Activated T-cell treated with anti-CD3 and anti-CD28 coated beads, Interleukin-2, amount 50 U/mL, for 1 hour (primary cell): Measurements from ENCODE around the gene CNOT6.
"Not testable (repeated sequence)": the region's sequence is repeated elsewhere in the genome, so short reads cannot be mapped to it uniquely, and the experiment has no call there.

Experiments
- DNase-seq: peaks from one replicate; pipeline ENCODE4 v3.0.0-alpha.2; 2020

CNOT6 gene

DNA sequence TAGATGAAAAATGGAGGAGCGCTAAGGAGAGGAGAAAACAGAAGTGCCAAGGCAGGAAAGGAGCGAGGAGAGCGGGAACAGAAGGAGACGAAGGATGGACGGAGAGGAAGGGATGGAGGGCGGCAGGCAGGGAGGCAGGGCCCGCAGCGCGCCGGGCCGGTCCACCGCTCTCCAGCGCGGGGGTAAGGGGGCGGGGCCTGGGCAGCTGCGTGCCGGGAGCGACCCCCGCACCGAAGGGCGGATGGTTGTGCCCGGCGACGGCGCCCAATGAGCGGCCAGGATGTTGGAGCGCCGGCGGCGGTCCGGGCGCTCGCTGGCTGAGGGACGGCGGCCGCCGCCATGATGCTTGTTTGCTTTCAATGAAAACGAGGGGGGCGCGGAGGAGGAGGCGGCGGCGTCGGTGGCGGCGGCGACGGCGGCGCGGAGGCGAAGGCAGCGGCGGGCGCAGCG is at the start of gene CNOT6:
TSS of gene CNOT6 (plus strand) at position 320 of the 450 bp plus-strand sequence. CDS start 34,898 bp downstream, outside the sequence.
- DNase-seq: peak; percentile 95

DNA sequence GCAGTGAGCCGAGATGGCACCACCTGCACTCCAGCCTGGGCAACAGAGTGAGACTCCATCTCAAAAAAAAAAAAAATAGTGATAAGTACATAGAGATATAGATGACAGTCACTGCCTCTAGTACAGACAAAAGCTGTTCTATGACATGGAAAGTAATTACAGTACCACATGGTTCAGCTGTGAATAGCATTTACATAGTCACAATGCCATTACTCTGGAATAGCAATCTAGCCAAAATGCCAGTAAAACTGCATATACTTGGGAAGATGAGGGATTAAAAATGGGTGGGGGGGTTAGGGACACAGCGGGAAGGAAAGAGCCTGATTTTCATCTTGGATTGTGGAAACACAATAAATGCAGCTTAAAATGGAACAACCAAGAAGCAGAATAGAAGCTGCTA is 39.4 kb upstream of the CNOT6 start:
- no peak for DNase-seq

DNA sequence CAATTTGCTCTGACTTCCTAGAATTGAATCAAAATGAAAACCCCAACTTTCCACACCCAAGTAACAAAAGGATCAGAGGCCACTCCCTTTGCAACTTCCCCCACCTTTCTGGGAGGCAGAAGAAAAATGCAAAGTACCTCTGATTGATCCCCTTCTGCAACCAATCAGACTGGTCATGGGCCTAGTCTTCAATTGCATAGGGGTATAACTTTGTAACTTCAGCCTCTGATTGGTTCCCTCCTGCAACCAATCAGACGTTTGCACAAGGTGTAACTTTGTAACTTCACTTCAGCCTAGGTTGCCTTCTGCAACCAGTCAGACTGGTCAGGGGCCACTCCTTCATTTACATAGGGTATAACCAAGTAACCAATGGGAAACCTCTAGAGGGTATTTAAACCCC is 38.3 kb upstream of the CNOT6 start:
- no peak for DNase-seq

DNA sequence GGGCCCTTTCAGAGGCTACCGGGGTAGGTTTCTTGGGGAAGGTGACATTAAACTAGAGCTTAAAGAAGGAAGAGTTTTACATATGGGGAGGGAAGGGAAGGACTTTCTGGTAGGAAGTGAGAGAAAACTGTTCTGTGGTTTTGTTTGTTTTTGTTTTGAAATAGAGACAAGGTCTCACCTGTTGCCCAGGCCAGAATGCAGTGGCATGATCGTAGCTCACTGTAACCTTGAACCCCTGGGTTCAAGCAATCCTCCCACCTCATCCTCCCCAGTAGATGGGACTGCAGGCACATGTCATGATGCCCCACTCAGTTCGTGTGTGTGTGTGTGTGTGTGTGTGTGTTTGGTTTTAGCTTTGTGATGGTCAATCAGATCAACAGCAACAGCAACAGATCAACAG is 37.4 kb upstream of the CNOT6 start:
- no peak for DNase-seq

DNA sequence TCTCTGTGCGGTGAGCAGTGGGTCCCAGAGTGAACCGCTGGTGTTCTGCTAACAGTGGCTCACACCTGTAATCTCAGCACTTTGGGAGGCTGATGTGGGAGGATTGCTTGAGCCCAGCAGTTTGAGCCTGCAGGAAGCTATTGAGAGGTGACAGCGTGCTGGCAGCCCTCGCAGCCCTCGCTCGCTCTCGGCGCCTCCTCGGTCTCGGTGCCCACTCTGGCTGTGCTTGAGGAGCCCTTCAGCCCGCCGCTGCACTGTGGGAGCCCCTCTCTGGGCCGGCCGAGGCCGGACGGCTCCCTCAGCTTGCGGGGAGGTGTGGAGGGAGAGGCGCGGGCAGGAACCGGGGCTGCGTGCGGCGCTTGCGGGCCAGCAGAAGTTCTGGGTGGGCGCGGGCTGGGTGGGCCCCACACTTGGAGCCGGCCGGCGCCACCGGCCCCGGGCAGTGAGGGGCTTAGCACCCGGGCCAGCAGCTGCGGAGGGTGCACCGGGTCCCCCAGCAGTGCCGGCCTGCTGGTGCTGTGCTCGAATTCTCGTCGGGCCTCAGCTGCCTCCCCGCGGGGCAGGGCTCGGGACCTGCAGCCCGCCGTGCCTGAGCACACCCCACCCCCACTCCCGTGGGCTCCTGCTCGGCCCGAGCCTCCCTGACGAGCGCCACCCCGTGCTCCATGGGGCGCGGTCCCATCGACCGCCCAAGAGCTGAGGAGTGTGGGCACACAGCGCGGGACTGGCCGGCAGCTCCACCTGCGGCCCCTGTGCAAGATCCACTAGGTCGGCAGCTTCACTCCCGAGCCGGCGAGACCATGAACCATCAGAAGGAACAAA is 35.1 kb upstream of the CNOT6 start:
- DNase-seq: not testable (repeated sequence)

DNA sequence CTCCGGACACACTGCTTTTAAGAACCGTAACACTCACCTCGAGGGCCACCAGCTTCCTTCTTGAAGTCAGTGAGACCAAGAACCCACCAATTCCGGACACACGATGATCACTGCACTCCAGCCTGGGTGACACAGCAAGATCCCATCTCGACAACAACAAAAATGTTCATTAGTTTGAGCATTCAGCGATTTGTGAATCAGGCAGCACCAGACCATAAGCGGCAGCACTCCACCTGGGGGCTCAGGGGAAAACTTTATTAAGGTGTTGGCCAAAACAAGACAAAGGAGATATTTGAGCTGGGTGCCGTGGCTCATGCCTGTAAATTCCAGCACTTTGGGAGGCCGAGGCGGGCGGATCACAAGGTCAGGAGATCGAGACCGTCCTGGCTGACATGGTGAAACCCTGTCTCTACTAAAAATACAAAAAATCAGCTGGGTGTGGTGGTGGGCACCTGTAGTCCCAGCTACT is 34.5 kb upstream of the CNOT6 start:
- not testable (repeated sequence) for DNase-seq

DNA sequence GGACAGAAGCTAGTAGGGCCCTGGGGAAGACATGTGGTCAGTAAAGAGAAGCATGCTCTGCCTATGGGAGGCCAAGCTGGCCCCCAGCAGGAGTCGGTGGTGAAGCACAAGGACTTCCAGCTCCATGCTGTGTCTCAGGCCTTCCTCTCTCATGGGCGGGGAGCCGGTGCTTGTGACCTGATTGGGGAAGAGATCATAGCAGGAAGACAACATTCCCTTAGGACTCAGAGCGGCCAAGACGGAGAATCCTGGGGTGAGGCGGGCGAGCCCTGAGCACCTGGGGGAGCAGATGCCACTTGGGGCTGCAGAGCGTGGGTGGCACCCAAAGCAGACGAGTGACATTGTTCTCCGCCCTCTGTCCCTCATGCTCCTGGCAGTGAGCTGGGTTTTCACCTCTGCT is 33.3 kb upstream of the CNOT6 start:
- no peak for DNase-seq

DNA sequence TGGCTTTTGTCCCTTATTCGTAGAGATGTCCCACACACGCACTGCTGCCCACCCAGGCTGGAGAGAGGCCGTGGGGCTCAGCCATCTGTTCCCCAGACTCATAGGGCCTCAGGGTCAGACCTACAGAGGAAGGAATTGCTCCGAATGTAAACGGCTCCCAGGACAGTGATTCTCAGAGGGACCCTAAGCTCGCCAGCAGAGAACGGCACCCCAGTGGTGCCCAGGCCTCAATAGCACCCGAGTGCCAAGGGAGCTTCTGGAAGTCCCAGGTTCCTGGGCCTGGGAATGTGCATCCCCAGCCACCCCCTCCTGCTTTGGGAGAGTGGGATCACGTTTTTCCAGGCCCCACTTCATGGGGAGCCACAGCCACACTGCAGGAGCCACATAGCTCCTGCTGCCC is 32.9 kb upstream of the CNOT6 start:
- DNase-seq: no peak

DNA sequence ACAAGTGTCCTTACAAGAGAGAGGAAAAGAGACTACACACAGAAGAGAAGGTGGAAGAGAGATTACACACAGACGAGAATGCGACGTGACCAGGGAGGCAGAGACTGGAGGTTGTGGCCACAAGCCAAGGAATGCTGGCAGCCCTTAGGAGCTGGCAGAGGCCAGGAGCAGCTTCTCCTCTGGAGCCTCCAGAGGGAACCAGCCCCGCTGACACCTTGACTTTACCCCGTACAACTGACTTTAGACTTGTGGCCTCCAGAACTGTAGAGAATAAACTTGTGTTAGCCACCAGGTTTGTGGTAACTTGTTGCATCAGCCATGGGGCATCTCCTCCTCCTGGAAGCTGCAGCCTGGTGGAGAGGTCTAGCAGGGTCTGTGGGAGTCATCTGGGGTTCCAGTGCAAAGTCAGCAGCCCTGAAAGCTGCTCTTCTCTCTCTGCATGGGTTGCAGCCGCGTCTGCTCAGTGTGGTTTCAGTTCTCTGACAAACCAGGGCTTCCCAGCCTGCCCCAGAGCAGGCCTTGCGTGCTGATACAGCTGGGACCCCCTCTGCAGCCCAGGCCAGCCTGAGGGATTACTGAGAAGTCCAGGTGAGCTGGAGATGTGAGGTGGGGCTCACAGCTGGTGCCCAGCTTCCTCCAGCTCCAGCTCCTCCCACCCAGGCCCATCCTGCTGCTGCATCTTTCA is 30.8 kb upstream of the CNOT6 start:
- no peak for DNase-seq

DNA sequence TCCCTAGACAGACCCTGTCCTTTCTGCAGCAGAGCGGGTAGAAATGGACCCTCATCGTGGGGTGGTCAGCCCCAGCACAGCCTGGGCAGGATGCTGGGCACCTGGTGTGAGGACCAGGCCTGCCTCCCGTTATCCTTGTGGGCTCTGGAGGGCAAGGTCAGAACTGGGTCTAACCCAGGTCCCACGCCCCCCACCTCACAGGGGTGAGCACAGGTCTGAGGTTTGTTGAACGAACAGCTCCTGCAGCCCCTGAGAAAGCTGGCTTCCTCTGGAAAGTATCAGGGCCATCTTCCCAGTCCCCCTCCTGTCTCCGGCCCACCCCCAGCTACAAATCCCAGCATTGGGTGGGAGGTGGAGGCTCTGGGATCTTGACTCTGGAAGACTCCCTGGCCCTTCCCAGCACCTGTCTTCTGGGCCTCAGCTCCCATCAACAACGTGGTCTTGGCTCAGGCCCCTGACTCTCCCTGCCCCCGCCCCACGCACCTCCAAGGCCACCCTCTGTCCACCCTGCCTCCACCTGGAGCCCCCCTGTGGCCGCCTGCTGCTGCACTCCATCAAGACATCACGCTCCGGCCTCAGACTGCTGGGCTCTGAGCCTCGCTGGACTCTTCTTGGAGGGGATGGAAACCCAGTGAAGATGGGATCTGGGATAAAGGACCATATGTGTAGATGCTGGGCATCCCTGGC is 30.1 kb upstream of the CNOT6 start:
- no peak for DNase-seq

DNA sequence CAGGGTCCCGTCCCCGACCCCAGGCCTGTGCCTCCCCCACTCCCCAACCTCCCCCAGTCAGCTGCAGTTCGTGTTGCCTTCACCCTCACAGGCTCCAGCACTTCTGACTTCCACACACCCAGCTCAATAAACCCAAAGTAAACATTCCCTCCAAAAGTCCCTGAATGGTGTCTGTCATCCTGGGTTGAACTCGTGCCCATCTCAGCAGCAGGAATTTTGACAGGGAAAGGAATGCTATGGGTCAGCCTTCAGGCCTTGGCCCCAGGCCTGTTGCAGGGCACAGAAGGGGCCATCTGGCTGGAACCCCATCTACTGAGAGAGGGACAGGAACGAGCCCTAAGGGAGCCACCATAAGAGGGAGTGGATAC is 29.6 kb upstream of the CNOT6 start:
- DNase-seq: no peak

DNA sequence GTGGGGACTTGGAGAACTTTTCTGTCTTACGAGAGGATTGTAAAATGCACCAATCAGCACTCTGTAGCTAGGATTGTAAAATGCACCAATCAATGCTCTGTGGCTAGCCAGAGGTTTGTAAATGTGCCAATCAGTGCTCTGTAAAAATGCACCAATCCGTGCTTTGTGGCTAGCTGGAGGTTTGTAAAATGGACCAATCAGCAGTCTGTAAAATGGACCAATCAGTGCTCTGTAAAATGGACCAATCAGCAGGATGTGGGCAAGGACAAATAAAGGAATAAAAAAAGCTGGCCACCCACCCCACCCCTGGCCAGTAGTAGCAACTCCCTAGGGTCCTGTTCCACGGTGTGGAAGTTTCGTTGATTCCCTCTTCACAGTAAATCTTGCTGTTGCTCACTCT is 29.1 kb upstream of the CNOT6 start:
- not testable (repeated sequence) for DNase-seq

DNA sequence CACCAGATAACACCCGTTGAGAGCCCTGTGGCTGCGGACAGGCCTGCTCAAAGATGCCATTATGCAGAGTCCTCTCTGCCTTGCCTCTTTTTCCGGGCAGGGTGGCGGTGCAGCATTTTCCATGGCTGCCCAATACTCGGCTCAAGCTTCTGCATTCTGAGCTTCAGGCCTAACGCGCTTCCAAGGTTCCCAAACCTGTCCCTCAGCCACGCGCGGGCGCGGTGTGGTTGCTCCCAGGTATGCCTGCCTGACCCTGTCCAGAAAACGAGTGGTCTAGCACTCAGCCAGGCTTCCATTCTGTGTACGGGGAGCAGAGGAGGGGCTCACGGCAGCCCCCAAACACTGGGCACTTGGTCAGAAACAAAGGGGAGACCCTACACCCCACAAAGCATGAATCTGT is 27.9 kb upstream of the CNOT6 start:
- DNase-seq: no peak

DNA sequence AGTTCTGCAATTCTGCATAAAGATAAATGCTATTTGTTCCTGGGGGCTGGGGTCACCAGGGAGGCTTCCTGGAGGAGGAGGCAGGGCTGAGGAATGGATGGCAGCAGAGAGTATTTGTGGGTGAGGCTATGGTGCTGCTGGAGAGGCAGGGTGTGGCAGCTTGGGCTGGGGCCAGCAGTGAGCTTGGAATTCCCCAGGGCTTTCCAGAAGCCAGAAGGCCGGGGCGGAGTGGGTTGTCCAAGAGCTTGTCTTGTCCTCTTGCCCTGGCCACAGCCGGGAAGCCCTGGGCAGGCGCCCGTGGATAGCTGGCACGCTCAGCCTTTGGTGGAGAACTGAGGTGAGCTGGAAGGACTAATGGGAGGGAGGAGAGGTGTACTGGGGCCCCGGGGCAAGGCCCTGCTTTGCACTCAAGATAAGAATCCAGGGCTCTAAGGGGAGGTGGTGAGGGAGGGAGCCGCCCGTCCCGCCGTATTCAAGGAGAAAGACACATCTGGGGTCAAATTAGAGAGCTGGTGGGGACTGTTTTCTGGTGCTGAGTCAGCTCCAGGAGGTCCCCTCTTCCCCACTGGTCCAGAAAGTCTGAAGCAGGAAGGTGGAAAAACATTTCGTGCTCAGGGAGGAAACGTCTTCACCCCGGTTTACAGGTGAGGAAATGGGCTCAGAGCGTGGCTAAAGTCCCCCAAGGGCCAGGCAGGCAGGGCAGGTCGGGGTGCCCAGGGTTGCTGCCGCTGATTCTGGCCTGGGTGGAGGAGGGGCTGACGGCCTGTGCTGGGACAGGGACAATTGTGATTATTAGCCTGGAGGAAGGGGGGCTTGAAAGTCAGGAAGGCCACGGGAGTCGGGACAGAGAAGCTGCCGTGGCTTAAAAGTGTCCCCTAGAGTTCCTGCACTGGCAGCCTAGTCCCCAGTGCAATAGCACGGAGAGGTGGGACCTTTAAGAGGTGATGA is 26.9 kb upstream of the CNOT6 start:
- no peak for DNase-seq

DNA sequence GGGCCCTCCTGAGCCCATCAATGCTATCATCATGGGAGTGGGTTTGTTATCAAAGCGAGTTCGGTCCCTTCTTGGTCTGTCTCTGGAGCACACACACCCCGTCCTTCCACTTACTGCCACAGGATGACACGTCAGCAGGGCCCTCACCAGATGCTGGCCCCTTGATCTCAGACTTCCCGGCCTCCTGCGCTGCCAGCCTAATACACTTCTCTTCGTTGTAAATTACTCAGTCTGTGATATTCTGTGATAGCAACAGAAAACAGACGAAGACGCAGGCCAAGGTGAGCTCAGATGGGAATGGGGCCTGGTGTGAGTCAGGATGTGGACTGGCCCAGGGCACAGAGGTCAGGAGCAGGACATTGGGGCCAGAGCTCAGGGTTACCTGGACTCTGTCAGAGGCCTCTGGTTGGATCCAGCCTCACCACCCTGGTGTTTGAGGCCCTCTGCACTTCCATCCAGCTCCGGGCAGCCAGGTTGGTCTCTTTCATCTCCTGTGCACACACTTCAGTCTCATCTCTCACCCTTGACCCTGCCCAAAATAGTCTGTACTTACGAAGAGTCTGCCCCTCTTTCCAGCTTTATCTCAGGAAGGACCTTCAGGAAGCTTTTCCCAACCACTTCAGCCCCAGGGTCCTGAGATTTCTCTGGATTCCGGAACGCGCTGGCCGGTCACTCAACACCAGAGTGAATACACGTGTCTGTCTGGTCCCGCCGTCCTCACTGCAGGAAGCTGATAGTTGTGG is 26.0 kb upstream of the CNOT6 start:
- DNase-seq: no peak

DNA sequence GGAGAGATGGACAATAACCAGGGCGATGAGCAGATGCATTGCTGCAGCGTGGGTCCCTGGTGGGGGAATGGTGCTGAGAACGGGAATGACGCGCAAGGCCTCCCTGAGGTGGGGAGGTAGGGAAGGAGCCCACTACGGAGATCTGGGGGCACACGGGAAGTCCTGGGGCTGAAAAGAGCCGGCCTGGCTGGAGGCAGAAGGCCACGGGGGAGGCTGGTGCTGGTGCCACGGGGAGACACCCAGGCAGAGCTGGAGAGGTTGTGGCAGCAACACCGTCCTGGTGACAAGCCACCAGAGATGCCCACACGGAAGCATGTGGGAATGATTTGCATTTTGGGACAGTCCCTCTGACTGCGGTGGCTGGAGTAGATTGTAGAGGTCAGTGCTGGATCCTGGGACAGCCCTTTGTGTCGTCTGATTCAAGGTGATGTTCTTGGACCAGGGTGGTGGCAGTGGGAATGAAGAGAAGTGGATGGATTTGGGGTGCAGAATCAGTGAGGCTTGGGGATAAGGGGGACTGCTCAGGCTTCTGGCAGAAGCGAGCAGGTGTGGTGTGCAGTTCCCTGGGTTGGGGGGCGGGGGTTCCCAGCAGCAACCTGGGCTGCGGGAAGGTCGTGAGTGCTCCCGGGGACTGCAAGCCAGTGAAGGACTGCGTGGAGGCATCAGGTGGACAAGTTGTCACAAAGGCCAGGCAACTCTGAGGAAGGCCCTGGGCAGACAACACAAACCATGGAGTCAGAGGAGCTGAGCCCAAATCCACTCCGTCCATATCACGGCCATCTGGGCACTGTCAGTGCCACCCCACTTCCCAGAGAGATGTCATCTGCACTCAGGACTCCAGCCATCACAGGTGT is 25.2 kb upstream of the CNOT6 start:
- no peak for DNase-seq

DNA sequence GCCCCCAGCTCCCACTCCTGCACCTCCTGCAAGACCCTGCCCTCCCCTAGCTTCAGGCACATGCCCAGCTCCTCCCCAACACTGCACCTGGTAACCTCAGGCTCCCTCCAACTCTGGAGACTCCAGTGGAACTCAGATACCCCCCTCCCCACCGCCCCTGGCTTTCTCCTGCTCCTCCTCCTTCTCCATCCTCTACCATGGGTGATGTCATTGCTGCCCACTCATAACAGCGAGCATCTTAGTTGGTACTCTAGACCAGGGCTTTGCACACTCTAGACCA is 24.7 kb upstream of the CNOT6 start:
- DNase-seq: no peak

DNA sequence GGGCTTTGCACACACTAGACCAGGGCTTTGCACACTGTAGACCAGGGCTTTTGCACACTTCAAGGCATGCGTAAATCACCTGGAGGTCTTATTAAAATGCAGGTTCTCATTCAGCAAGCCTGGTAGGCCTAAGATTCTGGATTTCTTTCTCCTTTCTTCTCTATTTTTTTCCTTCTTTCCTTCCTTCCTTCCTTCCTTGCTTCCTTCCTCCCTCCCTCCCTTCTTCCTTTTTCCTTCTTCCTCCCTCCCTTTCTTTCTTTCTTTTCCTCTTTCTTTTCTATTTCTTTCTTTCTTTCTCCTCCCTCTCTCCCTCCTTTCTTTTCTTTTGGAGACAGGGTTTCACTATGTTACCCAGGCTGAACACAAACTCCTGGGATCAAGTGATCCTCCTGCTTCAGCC is 24.3 kb upstream of the CNOT6 start:
- DNase-seq: no peak

DNA sequence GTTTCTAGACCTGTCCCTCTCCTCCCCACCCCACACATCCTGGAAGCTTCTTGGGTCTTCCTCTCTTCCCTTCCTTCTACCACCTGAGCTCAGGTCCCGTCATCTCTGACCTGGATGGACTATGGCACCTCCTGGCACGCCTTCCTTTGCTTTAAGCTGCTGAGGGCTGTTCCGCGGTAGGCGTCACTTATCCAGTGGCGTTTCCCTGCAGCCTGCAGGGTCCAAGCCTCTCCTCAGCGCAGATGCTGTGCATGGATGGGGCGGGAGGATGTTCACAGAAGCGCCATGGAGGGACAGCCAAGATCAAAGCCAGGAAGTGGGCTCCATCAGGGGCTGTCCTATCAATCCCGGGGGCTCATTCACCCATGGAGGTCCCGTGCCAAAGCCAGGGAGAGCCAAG is 23.8 kb upstream of the CNOT6 start:
- no peak for DNase-seq

DNA sequence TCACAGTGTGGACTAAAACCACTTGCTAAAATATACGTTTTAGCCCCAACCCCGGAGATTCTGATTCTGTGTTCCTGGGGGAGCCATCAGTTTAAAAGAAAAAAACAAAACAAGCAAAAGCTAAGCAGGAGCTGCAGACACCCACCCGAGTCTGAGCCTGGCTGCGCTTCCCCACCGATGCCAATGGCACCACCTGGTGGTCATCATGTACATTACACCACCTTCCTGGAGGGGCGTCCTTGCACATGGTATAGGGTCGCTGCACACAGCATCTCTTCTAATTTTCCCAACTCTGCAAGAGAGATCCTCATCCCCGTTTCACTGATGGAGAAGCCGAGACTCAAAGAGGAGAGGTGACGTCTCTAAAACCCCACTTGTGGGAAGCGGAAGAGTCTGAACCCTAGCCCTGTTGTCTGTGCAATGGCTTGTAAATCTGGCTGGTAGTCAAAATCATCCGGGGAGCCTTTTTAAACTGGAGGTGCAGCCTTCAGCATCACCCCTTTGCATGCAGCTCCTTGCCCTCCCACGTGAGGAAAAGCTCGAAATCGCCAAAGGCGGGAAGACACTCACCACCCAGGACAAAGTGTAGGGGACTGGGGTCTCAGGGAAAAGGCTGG is 23.1 kb upstream of the CNOT6 start:
- DNase-seq: peak; percentile 57

DNA sequence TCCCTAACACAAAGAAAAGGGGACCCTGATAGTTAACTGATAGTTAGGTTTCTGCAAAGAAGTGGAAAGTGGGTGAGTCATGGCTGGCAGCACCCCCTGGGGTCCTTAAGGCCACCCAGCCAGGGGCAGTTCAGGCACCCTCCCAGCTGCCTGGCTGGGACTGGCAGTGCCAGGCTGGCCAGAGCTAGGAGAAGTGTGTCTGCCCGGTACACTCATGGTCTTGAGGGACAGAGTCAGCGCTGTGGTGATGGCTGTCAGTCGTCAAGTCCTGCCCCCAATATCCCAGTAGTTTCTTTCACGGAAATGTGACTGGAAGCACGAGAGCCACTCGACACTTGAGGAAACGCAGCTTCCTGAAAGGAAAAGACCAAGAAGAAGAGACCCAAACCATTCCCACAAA is 22.3 kb upstream of the CNOT6 start:
- no peak for DNase-seq
